Sigmoid colon (tissue), 7 donors: ENCODE measurements around the gene UTS2B. TPM values are rescaled to one million over a fixed set of nuclear protein-coding genes. Genes with fewer than 3 reads are reported as not detected.

Source experiments
- DNase-seq: peaks from one replicate; pipeline ENCODE4 v3.0.0-alpha.2; 2019
- H3K27ac ChIP-seq, 4 donors: fragments of 200-600 bp; sonication (generic); one replicate each; pipeline ENCODE4 v1.5.1; 2016 to 2019; ENCODE audit warnings: mild to moderate bottlenecking in 1 of 4
- H3K27me3 ChIP-seq, 3 donors: fragments of 200-600 bp; sonication (generic); one replicate each; pipeline ENCODE4 v1.5.1; 2019; ENCODE audit warnings: mild to moderate bottlenecking in 1 of 3
- H3K36me3 ChIP-seq, 4 donors: fragments of 200-600 bp; sonication (generic); one replicate each; pipeline ENCODE4 v1.5.1; 2016 to 2019
- H3K4me1 ChIP-seq, 4 donors: fragments of 200-600 bp; sonication (generic); one replicate each; pipeline ENCODE4 v1.5.1; 2017 to 2019
- H3K4me3 ChIP-seq, 4 donors: fragments of 200-600 bp; sonication (generic); one replicate each; pipeline ENCODE4 v1.5.1; 2017 to 2019; ENCODE audit warnings: mild to moderate bottlenecking in 2 of 4, moderate library complexity in 1 of 4
- H3K9me3 ChIP-seq, 4 donors: fragments of 200-600 bp in 3 of 4; sonication (generic) in 3 of 4; one replicate each; pipeline versions ENCODE4 v1.5.1 to v1.6.1; 2013 to 2019
- EP300 ChIP-seq, 4 donors: sonication (generic); formaldehyde crosslinking; IDR thresholded peaks; one replicate each; pipeline ENCODE4 v1.6.1; 2017; ENCODE audit warnings: antibody characterized with exemption in 4 of 4
- POLR2A ChIP-seq, 2 donors: fragments of 450-650 bp; IDR thresholded peaks; one replicate each; pipeline ENCODE4 v1.6.1; 2016; ENCODE audit warnings: antibody characterized with exemption in 2 of 2, mild to moderate bottlenecking in 2 of 2, moderate library complexity in 2 of 2
- POLR2AphosphoS5 ChIP-seq, 4 donors: sonication (generic); formaldehyde crosslinking; IDR thresholded peaks; one replicate each; pipeline ENCODE4 v1.6.1; 2017; ENCODE audit warnings: antibody characterized with exemption in 4 of 4
- WGBS, 2 donors: extraction: QIAGEN DNeasy Blood & Tissue Kit; methylation state at CpG; one replicate each; pipeline ENCODE4 v1.1.7; 2013; 5-methylcytosine and 5-hydroxymethylcytosine counted together
- intact Hi-C: fragments of 100-400 bp; cut with DNase I; formaldehyde crosslinking; loops from one replicate; pipeline ENCODE4 v1.15.1; 2023
- polyA plus RNA-seq, 3 donors: library from polyadenylated mRNA; stranded (reverse); fragments of 200-250 nt; gene quantifications; one replicate each; pipeline ENCODE4 v1.2.3, GENCODE V29; 2013
- total RNA-seq, 4 donors: library from RNA; depleted of rRNA; stranded (reverse); fragments of >200 nt; gene quantifications; one replicate each; pipeline ENCODE4 v1.1.0, GENCODE V29; 2016
- TF ChIP-seq, protein P1 (sequence below), 4 experiments: fragments of 450-650 bp in 3 of 4; fragments of 200-600 bp in 1 of 4; IDR thresholded peaks; one replicate each; pipeline ENCODE4 v1.5.1; 2016 to 2019; ENCODE audit warnings: antibody characterized with exemption in 4 of 4, mild to moderate bottlenecking in 3 of 4, moderate library complexity in 2 of 4
- donor health status: healthy with polysubstance abuse.
- donor health status: Bipolar disorder and iron deficiency.
- donor health status: healthy.

The UTS2B gene
- total and polyA plus RNA-seq, 7 donors: 0.17 to 0.71 (median 0.28) TPM; not detected in 4

DNA sequence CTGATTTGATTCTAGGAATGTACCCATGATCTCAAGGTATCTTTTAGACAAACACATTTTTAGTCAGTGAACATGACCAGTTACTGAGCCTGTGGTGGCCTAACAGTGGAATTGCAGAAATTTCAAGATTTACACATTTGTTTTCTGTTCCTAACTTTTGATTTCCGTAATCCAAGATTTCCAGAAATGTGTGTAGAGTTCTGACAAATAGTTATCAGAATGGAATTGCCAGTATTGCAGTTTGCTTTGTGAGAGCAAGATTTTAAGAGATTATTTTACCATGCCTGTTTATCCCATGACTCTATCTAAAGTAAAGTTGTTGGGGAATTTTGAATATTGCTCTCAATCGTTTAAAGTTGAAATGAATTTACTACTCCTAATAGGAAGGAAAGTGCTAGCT, 11.7 kb upstream of the UTS2B start:
- WGBS, 2 donors: 67 to 70% methylated on average over 2 of the region's 2 CpGs
- no peak overlapping the region for H3K4me3 ChIP-seq
- intact Hi-C loops: no loop called here

DNA sequence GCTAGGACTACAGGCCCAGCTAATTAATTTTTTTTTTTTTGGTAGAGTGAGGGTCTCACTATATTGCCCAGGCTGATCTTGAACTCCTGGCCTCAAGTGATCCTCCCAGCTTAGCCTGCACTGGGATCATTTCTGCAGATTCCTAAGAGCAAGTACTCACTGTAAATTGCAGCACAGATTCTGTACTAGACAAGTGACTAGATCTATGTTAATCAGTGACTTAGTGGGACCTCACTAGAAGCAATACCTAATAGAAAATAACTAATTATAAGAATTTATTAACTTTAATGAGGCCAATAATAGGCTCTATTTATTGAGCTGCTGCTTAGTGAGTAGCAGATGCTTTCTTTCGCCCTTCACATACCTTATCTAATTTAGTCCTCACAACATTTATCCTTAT, 10.6 kb upstream of the UTS2B start:
- Histone ChIP-seq H3K4me3 (no peak overlapping the region), H3K36me3 (no peaks in the 10 kb centered on the region), H3K27me3 (no peaks in the 10 kb centered on the region), H3K9me3 (no peaks in the 10 kb centered on the region), H3K4me1 (peaks cover 0 to 90% (median 78%) of the 10 kb centered on the region in 4 donors), H3K27ac (peak overlapping the region in 1 of 4 donors; percentile 52)
- no peak for TF ChIP-seq POLR2AphosphoS5 (IDR thresholded peaks at IDR 0.05)
- no peak for TF ChIP-seq POLR2A (IDR thresholded peaks at IDR 0.05)
- TF ChIP-seq, protein P1, sequence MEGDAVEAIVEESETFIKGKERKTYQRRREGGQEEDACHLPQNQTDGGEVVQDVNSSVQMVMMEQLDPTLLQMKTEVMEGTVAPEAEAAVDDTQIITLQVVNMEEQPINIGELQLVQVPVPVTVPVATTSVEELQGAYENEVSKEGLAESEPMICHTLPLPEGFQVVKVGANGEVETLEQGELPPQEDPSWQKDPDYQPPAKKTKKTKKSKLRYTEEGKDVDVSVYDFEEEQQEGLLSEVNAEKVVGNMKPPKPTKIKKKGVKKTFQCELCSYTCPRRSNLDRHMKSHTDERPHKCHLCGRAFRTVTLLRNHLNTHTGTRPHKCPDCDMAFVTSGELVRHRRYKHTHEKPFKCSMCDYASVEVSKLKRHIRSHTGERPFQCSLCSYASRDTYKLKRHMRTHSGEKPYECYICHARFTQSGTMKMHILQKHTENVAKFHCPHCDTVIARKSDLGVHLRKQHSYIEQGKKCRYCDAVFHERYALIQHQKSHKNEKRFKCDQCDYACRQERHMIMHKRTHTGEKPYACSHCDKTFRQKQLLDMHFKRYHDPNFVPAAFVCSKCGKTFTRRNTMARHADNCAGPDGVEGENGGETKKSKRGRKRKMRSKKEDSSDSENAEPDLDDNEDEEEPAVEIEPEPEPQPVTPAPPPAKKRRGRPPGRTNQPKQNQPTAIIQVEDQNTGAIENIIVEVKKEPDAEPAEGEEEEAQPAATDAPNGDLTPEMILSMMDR (IDR thresholded peaks at IDR 0.05): no peak
- TF ChIP-seq EP300 (IDR thresholded peaks at IDR 0.05): no peak
- 96 to 100% methylated on average over 1 of the region's 1 CpG for WGBS, 2 donors
- DNase-seq: no peak
- intact Hi-C loops: no loop called here

More for the DNA sequence above, 11.7 kb upstream of the UTS2B start:
- no peaks in the 10 kb centered on the region for H3K27me3 ChIP-seq
- peaks cover 0 to 94% (median 78%) of the 10 kb centered on the region in 4 donors for H3K4me1 ChIP-seq
- no peaks in the 10 kb centered on the region for H3K36me3 ChIP-seq
- peak overlapping the region; percentile 4 to 52 (median 22) for H3K27ac ChIP-seq
- TF ChIP-seq POLR2A (IDR thresholded peaks at IDR 0.05): no peak
- TF ChIP-seq POLR2AphosphoS5 (IDR thresholded peaks at IDR 0.05): no peak
- no peak for TF ChIP-seq EP300 (IDR thresholded peaks at IDR 0.05)
- TF ChIP-seq, protein P1 (IDR thresholded peaks at IDR 0.05): no peak
- H3K9me3 ChIP-seq: no peaks in the 10 kb centered on the region
- no peak for DNase-seq

DNA sequence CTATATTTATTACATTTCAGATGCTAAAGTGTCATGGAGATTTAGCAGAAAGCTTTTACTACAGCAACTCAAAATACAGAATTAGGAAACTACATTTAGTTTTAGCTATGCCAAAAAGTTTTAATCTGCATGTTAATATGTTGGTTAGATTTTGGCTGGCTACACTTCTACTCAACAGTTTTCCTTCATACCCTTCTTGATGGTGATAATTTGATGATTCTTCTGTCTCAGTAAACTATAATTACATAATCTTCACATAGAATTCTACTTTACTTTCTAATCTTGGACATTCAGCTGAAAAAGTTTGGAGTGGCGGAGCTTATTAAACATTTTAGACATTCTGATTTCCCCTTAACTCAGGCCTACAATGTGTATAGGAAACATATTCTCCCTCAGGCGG, 10.0 kb upstream of the UTS2B start:
- WGBS, 2 donors: 94 to 97% methylated on average over 2 of the region's 2 CpGs
- intact Hi-C loops: no loop called here
- Histone ChIP-seq H3K27ac (no peak overlapping the region), H3K4me1 (peaks cover 0 to 88% (median 73%) of the 10 kb centered on the region in 4 donors), H3K9me3 (no peaks in the 10 kb centered on the region), H3K27me3 (no peaks in the 10 kb centered on the region), H3K36me3 (no peaks in the 10 kb centered on the region), H3K4me3 (no peak overlapping the region)
- DNase-seq: no peak
- TF ChIP-seq, protein P1 (IDR thresholded peaks at IDR 0.05): no peak
- no peak for TF ChIP-seq POLR2A (IDR thresholded peaks at IDR 0.05)
- TF ChIP-seq POLR2AphosphoS5 (IDR thresholded peaks at IDR 0.05): no peak
- TF ChIP-seq EP300 (IDR thresholded peaks at IDR 0.05): no peak

DNA sequence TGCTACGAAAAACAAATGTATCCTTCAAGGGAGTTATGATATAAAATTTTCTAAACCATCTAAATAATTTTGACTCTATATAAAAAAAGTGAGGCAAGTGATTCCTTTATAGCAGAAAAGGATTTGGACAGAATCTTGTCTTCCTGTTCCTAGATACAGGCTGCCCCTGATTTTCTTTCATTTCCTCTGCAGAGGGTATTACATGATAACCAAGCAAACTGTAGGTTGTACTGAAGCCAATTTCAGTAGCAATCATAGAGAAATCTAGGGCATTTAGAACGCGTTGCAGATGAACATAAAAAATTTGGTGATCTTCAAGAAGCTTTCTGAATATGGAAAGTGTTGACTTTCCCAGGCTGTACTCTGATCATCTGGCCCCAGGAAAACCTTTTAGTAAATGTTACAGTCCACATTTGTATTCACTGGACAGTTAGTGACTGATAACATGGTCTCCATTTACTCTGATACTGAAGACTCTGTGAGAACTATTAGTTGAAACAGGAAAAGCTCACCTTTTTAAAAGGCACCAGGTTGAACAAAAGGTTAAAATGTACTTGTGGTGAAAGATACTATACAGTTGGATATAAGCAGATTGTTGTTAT, 9.1 kb upstream of the UTS2B start:
- H3K36me3 ChIP-seq: no peaks in the 10 kb centered on the region
- TF ChIP-seq EP300 (IDR thresholded peaks at IDR 0.05) (no peak), POLR2A (IDR thresholded peaks at IDR 0.05) (no peak), POLR2AphosphoS5 (IDR thresholded peaks at IDR 0.05) (no peak)
- TF ChIP-seq, protein P1 (IDR thresholded peaks at IDR 0.05): no peak
- intact Hi-C loops: no loop called here
- peaks cover 0 to 90% (median 65%) of the 10 kb centered on the region in 4 donors for H3K4me1 ChIP-seq
- no peaks in the 10 kb centered on the region for H3K9me3 ChIP-seq
- H3K27ac ChIP-seq: peak overlapping the region in 1 of 4 donors; percentile 2
- no peak overlapping the region for H3K4me3 ChIP-seq
- 81 to 88% methylated on average over 3 of the region's 3 CpGs for WGBS, 2 donors
- H3K27me3 ChIP-seq: no peaks in the 10 kb centered on the region
- no peak for DNase-seq

DNA sequence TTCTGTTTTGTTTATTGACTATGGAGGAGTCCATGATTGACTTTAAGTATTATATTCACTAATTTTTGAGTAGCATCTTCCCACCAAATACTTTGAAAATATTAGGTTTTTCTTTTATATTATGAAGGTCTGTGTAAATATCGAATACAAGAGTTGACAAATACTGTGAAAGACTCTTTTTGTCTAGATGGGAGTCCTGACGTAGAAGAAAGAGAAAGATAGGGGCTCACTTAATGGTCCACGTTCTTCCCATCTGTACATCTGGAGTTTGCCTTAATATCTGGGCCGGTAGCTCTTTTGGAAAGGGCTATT, 7.8 kb upstream of the UTS2B start:
- TF ChIP-seq EP300 (IDR thresholded peaks at IDR 0.05) (no peak), POLR2A (IDR thresholded peaks at IDR 0.05) (no peak), POLR2AphosphoS5 (IDR thresholded peaks at IDR 0.05) (no peak)
- TF ChIP-seq, protein P1 (IDR thresholded peaks at IDR 0.05): no peak
- Histone ChIP-seq H3K27ac (peak overlapping the region in 1 of 4 donors; percentile 52), H3K9me3 (no peaks in the 10 kb centered on the region), H3K4me3 (no peak overlapping the region), H3K4me1 (peaks cover 0 to 87% (median 66%) of the 10 kb centered on the region in 4 donors), H3K36me3 (no peaks in the 10 kb centered on the region), H3K27me3 (no peaks in the 10 kb centered on the region)
- intact Hi-C loops: no loop called here
- 91 to 94% methylated on average over 4 of the region's 4 CpGs for WGBS, 2 donors
- no peak for DNase-seq
